ENCODE data around the gene ERCC2.

ERCC2 gene

GRCh38 chr19:45401815-45402214 is 31.4 kb upstream of the ERCC2 start:
- DNase-seq (ENCODE audit: low spot score): no peak

- DNase-seq (ENCODE audit: low spot score): no peak
These were observed 29.8 kb upstream of the ERCC2 start for GRCh38 chr19:45400192-45400591.

- no peak for DNase-seq (ENCODE audit: low spot score)
These were observed 25.6 kb upstream of the ERCC2 start for GRCh38 chr19:45395821-45396617.

GRCh38 chr19:45391871-45392665 is 21.7 kb upstream of the ERCC2 start:
- DNase-seq (ENCODE audit: low spot score): no peak

GRCh38 chr19:45391346-45391745 is 21.0 kb upstream of the ERCC2 start:
- no peak for DNase-seq (ENCODE audit: low spot score)

- no peak for DNase-seq (ENCODE audit: low spot score)
These were observed 15.2 kb upstream of the ERCC2 start for GRCh38 chr19:45385392-45386221.

- no peak for DNase-seq (ENCODE audit: low spot score)
These were observed 12.1 kb upstream of the ERCC2 start for GRCh38 chr19:45382426-45382825.

GRCh38 chr19:45380107-45380506 is 9.7 kb upstream of the ERCC2 start:
- no peak for DNase-seq (ENCODE audit: low spot score)

- DNase-seq (ENCODE audit: low spot score): no peak
These were observed 5.8 kb upstream of the ERCC2 start for GRCh38 chr19:45376045-45376724.

- DNase-seq (ENCODE audit: low spot score): no peak
These were observed 1.5 kb downstream of the ERCC2 start for GRCh38 chr19:45368737-45369340.

- DNase-seq (ENCODE audit: low spot score): no peak
These were observed 2.2 kb downstream of the ERCC2 start for GRCh38 chr19:45368127-45368526.

GRCh38 chr19:45364696-45365095 is 5.7 kb downstream of the ERCC2 start:
- no peak for DNase-seq (ENCODE audit: low spot score)

- DNase-seq (ENCODE audit: low spot score): no peak
These were observed 6.4 kb downstream of the ERCC2 start for GRCh38 chr19:45363861-45364459.

GRCh38 chr19:45362291-45362690 is 8.1 kb downstream of the ERCC2 start:
- no peak for DNase-seq (ENCODE audit: low spot score)

- no peak for DNase-seq (ENCODE audit: low spot score)
These were observed 8.8 kb downstream of the ERCC2 start for GRCh38 chr19:45361608-45362007.

GRCh38 chr19:45358213-45358792 is 12.1 kb downstream of the ERCC2 start:
- DNase-seq (ENCODE audit: low spot score): no peak

GRCh38 chr19:45357445-45357783 is 13.0 kb downstream of the ERCC2 start:
- no peak for DNase-seq (ENCODE audit: low spot score)

GRCh38 chr19:45356760-45357444 is 13.5 kb downstream of the ERCC2 start:
- DNase-seq (ENCODE audit: low spot score): no peak

- DNase-seq (ENCODE audit: low spot score): no peak
These were observed 14.5 kb downstream of the ERCC2 start for GRCh38 chr19:45355910-45356309.

- no peak for DNase-seq (ENCODE audit: low spot score)
These were observed 15.0 kb downstream of the ERCC2 start for GRCh38 chr19:45355402-45355801.

All from left forelimb (tissue), 1 donor.